Daoy (cell line): ENCODE data around the gene PRRC2B. TPM values are rescaled to one million over a fixed set of nuclear protein-coding genes. Genes with fewer than 3 reads are reported as not detected.
A peak's percentile ranks its signal among the peaks of the same experiment; 100 is the strongest.
"Not testable (repeated sequence)": the region's sequence is repeated elsewhere in the genome, so short reads cannot be mapped to it uniquely, and the experiment has no call there.

Source experiments
- DNase-seq: peaks from one replicate; pipeline ENCODE4 v3.0.0-alpha.2; 2015; ENCODE audit warnings: low read depth
- total RNA-seq: library from RNA; depleted of rRNA; stranded (reverse); fragments of >200 nt; shearing (Covaris generic); gene quantifications from 2 replicates; pipeline ENCODE4 v1.2.3, GENCODE V29; 2014

PRRC2B gene
- total RNA-seq, 1 experiment from 2014 or later: 54.0 TPM

DNA sequence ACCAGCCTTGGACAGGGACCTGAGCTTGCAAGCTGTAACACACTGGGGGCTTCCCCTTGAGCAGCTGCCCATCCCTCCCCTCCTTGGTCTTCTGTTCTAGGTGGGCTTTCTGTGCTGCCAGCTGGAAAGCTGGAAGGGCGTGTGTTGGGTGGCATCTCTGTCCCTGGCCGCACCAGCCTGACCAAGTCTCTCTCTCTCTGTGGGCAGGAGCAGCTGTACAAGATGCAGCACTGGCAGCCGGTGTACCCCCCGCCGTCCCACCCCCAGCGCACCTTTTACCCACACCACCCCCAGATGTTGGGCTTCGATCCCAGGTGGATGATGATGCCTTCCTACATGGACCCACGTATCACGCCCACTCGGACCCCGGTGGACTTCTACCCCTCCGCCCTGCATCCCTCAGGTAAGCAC, 76.7 kb downstream of the PRRC2B start:
- DNase-seq: no peak

DNA sequence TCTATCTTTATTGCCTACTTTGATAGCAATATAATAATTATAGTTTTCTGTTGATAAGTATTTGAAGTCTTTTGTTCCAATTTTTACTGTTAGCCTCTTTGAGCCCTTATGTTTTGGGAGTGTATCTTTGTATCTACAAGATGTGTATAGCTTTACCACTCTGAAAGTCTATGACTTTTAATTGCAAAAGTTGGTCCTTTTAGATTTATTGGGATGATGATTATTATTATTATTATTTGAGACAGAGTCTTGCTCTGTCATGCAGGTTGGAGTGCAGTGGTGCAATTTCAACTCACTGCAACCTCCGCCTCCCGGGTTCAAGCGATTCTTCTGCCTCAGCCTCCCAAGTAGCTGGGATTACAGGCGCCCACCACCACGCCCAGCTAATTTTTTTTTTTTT, 78.2 kb downstream of the PRRC2B start:
- not testable (repeated sequence) for DNase-seq

DNA sequence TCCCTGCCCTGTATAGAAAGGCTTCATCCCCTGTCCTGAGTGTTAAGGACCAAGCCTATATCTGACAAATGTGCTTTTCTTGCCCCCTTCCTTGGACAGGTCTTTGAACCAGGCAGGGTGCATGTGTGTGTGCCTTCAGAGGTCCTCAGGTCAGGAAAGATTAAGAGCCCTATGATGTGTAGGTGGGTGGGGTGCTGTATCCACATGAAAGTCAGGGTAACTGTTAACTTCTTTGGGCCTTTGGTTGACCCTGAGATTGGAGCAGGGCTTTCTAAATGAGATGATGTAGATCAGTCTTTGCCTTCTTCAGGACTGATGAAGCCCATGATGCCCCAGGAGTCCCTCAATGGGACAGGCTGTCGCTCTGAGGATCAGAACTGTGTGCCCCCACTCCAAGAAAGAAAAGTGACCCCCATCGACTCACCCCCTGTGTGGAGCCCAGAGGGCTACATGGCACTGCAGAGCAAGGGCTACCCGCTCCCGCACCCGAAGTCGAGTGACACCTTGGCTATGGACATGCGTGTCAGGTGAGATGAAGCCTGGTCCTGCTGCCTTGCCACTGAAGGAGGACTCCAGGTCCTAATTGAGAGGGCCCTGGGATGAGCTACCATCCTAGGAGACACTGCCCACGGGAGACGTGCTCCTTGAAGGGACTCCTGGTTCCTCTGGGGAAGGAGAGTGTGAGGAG, 79.5 kb downstream of the PRRC2B start:
- no peak for DNase-seq

DNA sequence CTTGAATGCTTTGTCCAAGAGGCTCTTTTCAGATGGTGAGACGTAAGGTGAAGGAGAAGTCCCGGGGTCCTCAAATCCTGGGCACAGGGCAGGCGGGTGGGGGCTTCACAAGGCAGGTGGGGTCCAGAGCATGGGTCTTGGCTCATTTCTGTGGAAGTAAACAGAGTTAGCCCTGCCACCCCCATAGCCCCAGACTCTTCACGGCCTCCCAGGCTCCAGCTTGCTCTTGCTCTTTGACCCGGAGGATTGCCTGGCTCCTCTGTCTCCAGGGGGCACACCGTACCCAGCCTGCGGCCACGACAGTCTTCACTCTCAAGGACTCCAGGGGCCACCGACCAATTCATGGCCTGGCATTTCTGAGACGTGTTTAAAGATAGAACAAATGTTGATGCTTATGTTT, 80.0 kb downstream of the PRRC2B start:
- no peak for DNase-seq

DNA sequence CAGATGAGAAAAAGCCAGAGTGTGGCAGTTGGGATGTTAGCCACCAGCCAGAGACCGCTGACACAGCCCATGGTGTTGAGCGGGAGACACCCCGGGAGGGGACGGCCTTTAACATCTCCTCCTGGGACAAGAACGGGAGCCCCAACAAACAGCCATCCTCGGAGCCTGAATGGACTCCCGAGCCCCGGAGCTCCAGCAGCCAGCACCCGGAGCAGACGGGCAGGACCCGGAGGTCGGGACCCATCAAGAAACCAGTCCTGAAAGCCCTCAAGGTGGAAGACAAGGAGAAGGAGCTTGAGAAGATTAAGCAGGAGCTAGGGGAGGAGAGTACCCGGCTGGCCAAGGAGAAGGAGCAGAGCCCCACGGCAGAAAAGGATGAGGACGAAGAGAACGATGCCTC, 80.8 kb downstream of the PRRC2B start:
- DNase-seq: no peak

DNA sequence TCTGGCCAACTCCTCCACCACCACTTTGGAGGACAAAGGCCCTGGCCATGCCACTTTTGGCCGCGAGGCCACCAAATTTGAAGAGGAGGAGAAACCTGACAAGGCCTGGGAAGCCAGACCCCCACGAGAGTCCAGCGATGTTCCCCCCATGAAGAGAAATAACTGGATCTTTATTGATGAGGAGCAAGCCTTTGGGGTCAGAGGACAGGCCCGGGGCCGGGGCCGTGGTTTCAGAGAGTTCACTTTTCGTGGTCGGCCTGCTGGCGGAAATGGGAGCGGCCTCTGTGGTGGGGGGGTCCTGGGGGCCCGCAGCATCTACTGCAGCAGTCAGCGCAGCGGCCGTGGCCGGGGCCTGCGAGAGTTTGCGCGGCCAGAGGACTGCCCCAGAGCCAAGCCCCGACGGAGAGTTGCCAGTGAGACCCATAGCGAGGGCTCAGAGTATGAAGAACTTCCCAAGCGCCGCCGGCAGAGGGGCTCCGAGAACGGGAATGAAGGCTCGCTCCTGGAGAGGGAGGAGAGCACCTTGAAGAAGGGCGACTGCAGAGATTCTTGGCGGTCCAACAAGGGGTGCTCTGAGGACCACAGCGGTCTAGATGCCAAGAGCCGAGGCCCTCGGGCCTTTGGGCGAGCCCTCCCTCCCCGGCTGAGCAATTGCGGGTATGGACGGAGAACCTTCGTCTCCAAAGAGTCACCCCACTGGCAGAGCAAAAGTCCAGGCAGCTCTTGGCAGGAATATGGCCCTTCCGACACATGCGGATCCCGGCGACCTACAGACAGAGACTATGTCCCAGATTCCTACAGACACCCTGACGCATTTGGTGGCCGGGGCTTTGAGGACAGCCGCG, 81.4 kb downstream of the PRRC2B start:
- DNase-seq: no peak

GRCh38 chr9:131475956-131476776, 82.3 kb downstream of the PRRC2B start:
- DNase-seq: no peak

DNA sequence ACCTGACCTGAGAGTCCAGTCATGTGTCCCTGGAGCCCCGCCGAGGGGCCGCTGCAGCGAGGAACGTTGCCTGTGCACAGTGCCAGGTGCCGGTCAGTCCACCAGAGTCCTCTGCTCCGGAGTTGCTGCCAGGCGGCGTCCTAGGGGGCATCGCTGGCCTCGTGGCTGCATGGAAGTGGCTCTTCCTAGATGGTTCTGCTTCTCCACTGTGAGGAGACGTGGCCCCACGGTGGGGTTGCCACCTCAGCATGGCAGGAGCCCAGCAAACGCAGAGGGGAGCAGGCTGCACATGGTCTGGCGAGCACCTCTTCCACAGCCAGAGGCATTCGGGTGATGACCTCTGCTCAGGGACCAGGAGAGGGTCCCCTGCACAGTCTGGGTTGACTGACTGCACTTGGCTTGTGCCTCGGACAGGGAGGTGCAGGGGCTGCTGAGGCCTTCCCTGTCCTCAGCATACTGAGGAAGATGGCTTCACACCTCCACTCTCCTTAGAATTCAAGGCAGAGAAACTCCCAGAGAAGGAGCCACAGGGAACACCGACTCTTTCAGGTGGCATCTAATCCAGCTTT, 83.0 kb downstream of the PRRC2B start:
- no peak for DNase-seq

DNA sequence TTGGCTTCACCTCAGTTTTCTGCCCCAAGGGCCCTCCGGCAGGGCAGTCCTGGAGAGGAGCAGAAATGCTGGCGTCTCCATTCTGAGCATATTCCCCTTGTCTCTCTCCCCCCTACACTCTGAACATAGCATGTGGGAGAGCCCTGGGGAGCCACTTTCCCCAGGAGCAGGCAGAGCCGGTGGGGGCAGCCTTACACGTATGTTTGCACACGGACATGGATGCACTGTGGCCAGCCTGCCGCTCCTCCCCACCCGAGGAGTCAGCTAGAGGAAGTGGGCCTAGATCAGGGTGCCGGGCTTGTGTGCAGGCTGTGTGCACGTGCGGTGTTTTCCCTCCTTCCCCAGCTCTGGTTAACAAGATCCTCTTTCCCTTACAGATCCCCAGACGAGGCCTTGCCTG, 83.5 kb downstream of the PRRC2B start:
- no peak for DNase-seq

- no peak for DNase-seq
Measured at GRCh38 chr9:131477816-131478419, 84.0 kb downstream of the PRRC2B start.

DNA sequence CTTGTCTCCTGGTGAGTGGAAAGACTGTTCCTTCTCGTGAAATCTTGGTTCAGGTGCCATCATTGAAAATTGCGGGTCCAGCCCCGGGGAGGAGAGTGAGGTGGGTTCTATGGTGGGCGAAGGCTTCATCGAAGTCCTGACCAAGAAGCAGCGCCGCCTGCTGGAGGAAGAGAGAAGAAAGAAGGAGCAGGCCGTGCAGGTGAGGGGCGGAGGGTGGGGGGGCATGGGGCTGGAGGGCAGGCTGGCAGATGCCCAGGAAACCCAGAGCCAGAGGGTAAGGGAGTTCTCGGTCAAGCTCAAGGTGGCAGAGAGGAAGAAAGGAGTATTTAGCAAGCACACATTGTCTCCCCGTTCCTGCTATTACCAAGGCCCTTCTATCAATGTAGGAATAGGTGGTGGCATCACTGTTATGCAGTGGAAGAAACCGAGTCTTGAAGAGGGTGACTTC, 84.6 kb downstream of the PRRC2B start:
- peak; percentile 63 for DNase-seq

- no peak for DNase-seq
Measured at GRCh38 chr9:131478911-131479310, 85.0 kb downstream of the PRRC2B start.

DNA sequence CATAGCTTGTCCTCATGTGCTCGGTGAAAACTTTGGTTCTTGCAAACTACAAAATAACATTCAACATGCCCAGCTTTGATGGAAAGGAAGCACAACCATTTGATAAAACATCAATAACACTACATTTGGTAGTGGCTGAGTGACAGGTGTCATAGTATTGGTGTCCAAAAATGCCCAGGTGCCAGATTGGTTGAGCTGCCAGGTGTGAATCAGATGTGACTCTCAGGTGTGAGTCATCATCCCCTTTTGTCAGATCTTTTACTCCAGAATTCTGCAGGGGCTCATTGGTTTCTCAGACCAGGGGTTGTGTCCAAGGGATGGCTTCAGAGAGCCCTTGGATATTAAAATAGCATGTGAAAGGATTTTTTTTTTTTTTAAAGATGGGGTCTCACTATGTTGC, 86.4 kb downstream of the PRRC2B start:
- DNase-seq: no peak

GRCh38 chr9:131481441-131482342, 87.8 kb downstream of the PRRC2B start:
- DNase-seq: no peak

GRCh38 chr9:131482343-131483006, 88.6 kb downstream of the PRRC2B start:
- no peak for DNase-seq

GRCh38 chr9:131483319-131484050, 89.6 kb downstream of the PRRC2B start:
- no peak for DNase-seq

DNA sequence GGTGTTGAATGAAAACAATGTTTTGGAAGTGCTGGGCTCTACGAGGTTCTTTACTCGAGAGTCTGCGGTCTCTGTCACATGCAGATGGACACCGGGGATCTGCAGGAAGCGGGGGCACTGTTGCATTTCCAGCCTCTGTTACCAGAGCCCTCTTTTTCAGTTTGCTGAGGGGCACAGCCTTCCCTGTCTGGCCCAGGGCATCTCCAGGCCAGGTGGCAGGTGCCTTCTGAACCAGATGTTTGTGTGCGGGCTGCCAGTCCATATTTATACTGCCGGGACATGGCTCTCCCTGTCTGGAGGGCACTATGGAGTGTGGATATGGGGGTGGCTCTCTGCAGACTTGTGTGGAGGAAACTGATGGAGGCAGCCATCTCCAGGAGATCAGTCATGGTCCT, 90.2 kb downstream of the PRRC2B start:
- no peak for DNase-seq

DNA sequence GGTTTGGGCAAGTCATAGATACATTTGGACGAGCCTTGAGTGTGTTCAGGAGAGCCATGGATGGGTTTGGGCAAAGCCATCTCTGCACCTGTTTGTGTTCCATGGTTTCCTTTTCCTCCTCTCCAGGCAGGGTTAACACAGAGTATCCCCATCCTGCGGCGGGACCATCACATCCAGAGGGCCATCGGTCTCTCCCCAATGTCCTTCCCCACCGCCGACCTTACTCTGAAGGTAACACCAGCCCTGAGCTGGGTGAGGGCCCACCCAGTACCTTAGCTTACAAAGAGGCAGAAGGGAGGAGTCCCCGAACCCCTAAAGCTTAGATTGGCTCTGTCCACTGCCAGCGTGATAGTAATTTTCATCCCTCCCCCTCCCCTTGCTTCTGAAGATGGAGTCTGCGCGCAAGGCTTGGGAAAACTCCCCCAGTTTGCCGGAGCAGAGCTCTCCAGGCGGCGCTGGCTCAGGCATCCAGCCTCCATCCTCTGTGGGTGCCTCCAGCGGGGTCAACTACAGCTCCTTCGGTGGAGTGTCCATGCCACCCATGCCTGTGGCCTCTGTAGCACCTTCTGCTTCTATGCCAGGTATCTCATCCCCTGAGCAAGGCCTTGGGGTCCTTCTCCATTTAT, 90.8 kb downstream of the PRRC2B start:
- DNase-seq: no peak

DNA sequence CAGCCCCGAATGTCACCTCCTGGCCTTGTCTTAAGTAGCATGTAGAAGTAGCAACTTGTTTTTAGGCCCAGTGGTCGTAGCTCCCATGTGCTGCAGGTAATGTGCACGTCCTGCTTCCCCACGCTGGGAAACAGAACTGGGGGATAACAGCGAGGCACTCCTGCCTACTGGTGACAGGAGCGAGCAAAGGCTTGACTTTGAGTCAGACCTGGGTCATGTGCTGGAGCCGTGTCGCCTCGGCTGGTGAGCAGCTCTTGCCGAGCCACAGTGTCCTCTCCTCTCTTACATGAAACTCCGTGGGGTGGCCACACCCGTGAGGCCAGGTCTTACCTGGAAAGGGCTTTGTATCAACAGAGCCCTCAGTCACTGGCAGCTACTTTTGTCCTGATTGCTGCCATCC, 91.3 kb downstream of the PRRC2B start:
- no peak for DNase-seq
